Lung (tissue), 12 donors: ENCODE results near the gene PPP1R3D. TPM values are rescaled to one million over a fixed set of nuclear protein-coding genes. Genes with fewer than 3 reads are reported as not detected.

ENCODE experiments used
- ATAC-seq: fragments of 200-7000 bp; cut with Tn5 transposase; one replicate; pipeline ENCODE4 v1.9.1; 2020; ENCODE audit warnings: moderate number of reproducible peaks; ENCODE audit not compliant: insufficient read depth, low FRiP score
- DNase-seq, 3 donors: peaks; one replicate each; pipeline ENCODE4 v3.0.0-alpha.2; 2013 to 2017
- H3K27ac ChIP-seq, 2 donors: one replicate each; pipeline ENCODE4 v1.5.1; 2013; ENCODE audit warnings: mild to moderate bottlenecking in 2 of 2, moderate library complexity in 2 of 2, control low read depth in 1 of 2, inconsistent platforms in 1 of 2, low read depth in 1 of 2, low read length in 1 of 2
- H3K27me3 ChIP-seq, 3 donors: one replicate each; pipeline ENCODE4 v1.5.1; 2013; ENCODE audit warnings: low read length in 2 of 3; ENCODE audit not compliant: control insufficient read depth in 3 of 3, insufficient read depth in 3 of 3
- H3K36me3 ChIP-seq, 4 donors: one replicate each; pipeline ENCODE4 v1.5.1; 2013; ENCODE audit warnings: low read length in 4 of 4, mild to moderate bottlenecking in 1 of 4, moderate library complexity in 1 of 4; ENCODE audit not compliant: control insufficient read depth in 4 of 4, insufficient read depth in 4 of 4
- H3K4me1 ChIP-seq, 5 donors: one replicate each; pipeline ENCODE4 v1.5.1; 2013; ENCODE audit warnings: low read length in 5 of 5, mild to moderate bottlenecking in 2 of 5, moderate library complexity in 1 of 5; ENCODE audit not compliant: control insufficient read depth in 5 of 5, insufficient read depth in 5 of 5
- H3K4me3 ChIP-seq: one replicate; pipeline ENCODE4 v1.5.1; 2013; ENCODE audit warnings: mild to moderate bottlenecking, control low read depth, moderate library complexity
- H3K9ac ChIP-seq, 2 donors: one replicate each; pipeline ENCODE4 v1.5.1; 2013; ENCODE audit warnings: low read length in 2 of 2, control low read depth in 1 of 2; ENCODE audit not compliant: insufficient read depth in 1 of 2
- H3K9me3 ChIP-seq, 4 donors: one replicate each; pipeline ENCODE4 v1.5.1; 2013; ENCODE audit warnings: low read length in 3 of 4, mild to moderate bottlenecking in 1 of 4, moderate library complexity in 1 of 4; ENCODE audit not compliant: control insufficient read depth in 4 of 4, insufficient read depth in 3 of 4
- CTCF ChIP-seq: IDR thresholded peaks from 2 replicates; pipeline ENCODE4 v1.5.1; 2012; ENCODE audit warnings: mild to moderate bottlenecking; ENCODE audit errors: control extremely low read depth, extremely low read depth
- WGBS, 2 donors: extraction: QIAGEN DNeasy Blood & Tissue Kit; methylation state at CpG; one replicate each; pipeline ENCODE4 v1.1.7; 2013; 5-methylcytosine and 5-hydroxymethylcytosine counted together
- polyA plus RNA-seq, 2 donors: library from polyadenylated mRNA; stranded (reverse); fragments of 200-250 nt; gene quantifications; one replicate each; pipeline ENCODE4 v1.2.1, GENCODE V29; 2013
- total RNA-seq, 2 donors: library from RNA; depleted of rRNA in 1 of 2; stranded (reverse); fragments of >200 nt in 1 of 2; gene quantifications; one replicate each; pipeline ENCODE4 v1.2.1, GENCODE V29; 2014 to 2021
- donor health status: control.
- donor health status: control.
- donor health status: Bipolar disorder and iron deficiency.
- donor health status: healthy.
- donor health status: DM: yes; HTN: yes; CAD: no.

PPP1R3D gene
- total and polyA plus RNA-seq, 4 donors, result 3.8 to 11.8 (median 8.1) TPM

GRCh38 chr20:59933849-59934585, 6.1 kb downstream of the PPP1R3D start:
- Histone ChIP-seq H3K9ac (no peak overlapping the region), H3K27ac (peak overlapping the region; percentile 44 to 51), H3K9me3 (no peaks in the 10 kb centered on the region), H3K4me1 (peaks cover 7 to 31% (median 10%) of the 10 kb centered on the region in 5 donors), H3K4me3 (peak overlapping the region; percentile 69), H3K36me3 (no peaks in the 10 kb centered on the region), H3K27me3 (no peaks in the 10 kb centered on the region)
- DNase-seq (peak; percentile 79 to 81 (median 80)), ATAC-seq (peak; percentile 89)
- 6% methylated on average over 53 to 59 of the region's 59 CpGs for WGBS, 2 donors
- peak; percentile 58 for TF ChIP-seq CTCF

GRCh38 chr20:59933296-59933848, 6.7 kb downstream of the PPP1R3D start, which contains the start of gene SYCP2:
TSS of gene SYCP2 (minus strand) at chr20:59933637. CDS start at chr20:59922413, 11,224 bp downstream.
- ATAC-seq (no peak), DNase-seq (peak in 2 of 3 donors; percentile 60 to 66)
- Histone ChIP-seq H3K27me3 (no peaks in the 10 kb centered on the region), H3K4me3 (peak within 1 kb of the TSS; percentile 69), H3K27ac (peak within 1 kb of the TSS; percentile 44 to 51), H3K36me3 (no peaks in the 10 kb centered on the region), H3K4me1 (peaks cover 1 to 25% (median 9%) of the 10 kb centered on the region in 5 donors), H3K9me3 (no peaks in the 10 kb centered on the region), H3K9ac (no peak within 1 kb of the TSS)
- WGBS, 2 donors, result 31 to 49% methylated on average over 47 to 65 of the region's 65 CpGs
- TF ChIP-seq CTCF, result no peak

DNA sequence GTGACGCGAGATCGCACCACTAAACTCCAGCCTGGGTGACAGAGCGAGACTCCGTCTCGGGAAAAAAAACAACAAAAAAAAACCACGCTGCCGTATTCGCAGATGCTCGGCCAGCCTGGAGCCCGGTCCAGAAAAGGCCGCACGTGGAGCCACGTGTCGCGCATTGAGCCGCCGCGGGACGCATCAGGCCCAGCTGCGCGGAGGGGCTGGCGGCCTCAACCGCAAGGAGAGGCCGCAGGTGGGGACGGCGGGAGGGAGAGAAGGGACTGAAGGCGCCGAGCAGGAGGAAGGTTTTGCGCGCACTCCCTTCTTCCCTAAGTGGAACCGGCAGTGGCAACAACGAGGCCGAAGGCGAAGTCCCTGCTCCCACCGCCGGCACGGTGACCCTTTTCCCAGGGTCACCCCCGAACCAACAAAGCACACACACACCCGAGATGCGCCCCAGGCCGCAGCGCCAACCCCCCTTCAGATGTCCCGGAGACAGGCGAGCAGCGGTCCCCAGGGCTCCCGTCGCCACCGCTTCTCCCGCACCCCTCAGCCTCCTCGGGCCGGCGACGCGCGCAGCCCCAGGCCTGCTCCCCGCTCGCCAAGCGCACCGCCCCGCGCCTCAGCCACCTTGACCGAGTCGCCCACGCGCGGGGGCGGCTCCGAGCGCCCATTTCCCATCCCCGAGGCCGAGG, 7.3 kb downstream of the PPP1R3D start:
- 85 to 89% methylated on average over 72 of the region's 72 CpGs for WGBS, 2 donors
- DNase-seq, result no peak

More for the DNA sequence above, 7.3 kb downstream of the PPP1R3D start:
- Histone ChIP-seq H3K9me3 (no peaks in the 10 kb centered on the region), H3K36me3 (no peaks in the 10 kb centered on the region), H3K4me1 (peaks cover 0 to 18% (median 6%) of the 10 kb centered on the region in 5 donors), H3K4me3 (peak overlapping the region; percentile 14), H3K27ac (no peak overlapping the region), H3K27me3 (no peaks in the 10 kb centered on the region), H3K9ac (no peak overlapping the region)
- no peak for ATAC-seq
- no peak for TF ChIP-seq CTCF
